Measurements from ENCODE around the gene FBXO27. TPM values are rescaled to one million over a fixed set of nuclear protein-coding genes. Genes with fewer than 3 reads are reported as not detected.
A peak's percentile ranks its signal among the peaks of the same experiment; 100 is the strongest.

Gene FBXO27
- total RNA-seq, 4 donors from 2014 or later = 12.0 to 37.9 (median 26.1) TPM

GRCh38 chr19:38975861-38976271 is 56.5 kb downstream of the FBXO27 start:
- Histone ChIP-seq H3K4me3 (peak overlapping the region; percentile 70), H3K27me3 (peaks cover 8% of the 10 kb centered on the region), H3K36me3 (no peaks in the 10 kb centered on the region), H3K9me3 (no peaks in the 10 kb centered on the region), H3K27ac (peak overlapping the region; percentile 91), H3K4me1 (peaks cover 32% of the 10 kb centered on the region)
- TF ChIP-seq EP300 (IDR thresholded peaks at IDR 0.05) (no peak), CTCF (IDR thresholded peaks at IDR 0.05) (no peak), POLR2AphosphoS5 (IDR thresholded peaks at IDR 0.05) (no peak)
- WGBS = 3% methylated on average over 12 of the region's 22 CpGs
- DNase-seq (ENCODE audit: low spot score in 2 of 2) = peak in 1 of 2 donors; percentile 69

GRCh38 chr19:38975214-38975860 is 57.0 kb downstream of the FBXO27 start, which contains the start of gene FBXO17:
FBXO17 (minus strand) TSS chr19:38975742; CDS start chr19:38950319, 25,423 bp downstream.
- Histone ChIP-seq H3K36me3 (no peaks in the 10 kb centered on the region), H3K27ac (peak within 1 kb of the TSS; percentile 91), H3K4me3 (peak within 1 kb of the TSS; percentile 70), H3K27me3 (peaks cover 8% of the 10 kb centered on the region), H3K4me1 (peaks cover 32% of the 10 kb centered on the region), H3K9me3 (no peaks in the 10 kb centered on the region)
- peak; percentile 72 to 78 for DNase-seq (ENCODE audit: low spot score in 2 of 2)
- TF ChIP-seq CTCF (IDR thresholded peaks at IDR 0.05) (no peak), POLR2AphosphoS5 (IDR thresholded peaks at IDR 0.05) (no peak), EP300 (IDR thresholded peaks at IDR 0.05) (no peak), POLR2A (IDR thresholded peaks at IDR 0.05) (no peak)
- WGBS = 3% methylated on average over 21 of the region's 63 CpGs

- Histone ChIP-seq H3K9me3 (no peaks in the 10 kb centered on the region), H3K27ac (peak overlapping the region; percentile 91), H3K36me3 (no peaks in the 10 kb centered on the region), H3K4me1 (peaks cover 32% of the 10 kb centered on the region), H3K27me3 (peaks cover 8% of the 10 kb centered on the region), H3K4me3 (peak overlapping the region; percentile 70)
- WGBS = 23% methylated on average over 19 of the region's 19 CpGs
- TF ChIP-seq EP300 (IDR thresholded peaks at IDR 0.05) = no peak
- TF ChIP-seq CTCF (IDR thresholded peaks at IDR 0.05) = no peak
- TF ChIP-seq POLR2AphosphoS5 (IDR thresholded peaks at IDR 0.05) = no peak
- no peak for DNase-seq (ENCODE audit: low spot score in 2 of 2)
These were observed 57.6 kb downstream of the FBXO27 start for GRCh38 chr19:38974624-38975213.

Other genes with a start within 250 kb of the FBXO27 start
- gene LGALS7B, start 243.3 kb downstream of the FBXO27 start, total RNA-seq = 1,000 to 10,000 TPM; 1,712 to 6,564 (median 4,773) TPM
- gene LGALS4, start 219.6 kb downstream of the FBXO27 start, total RNA-seq = 1 to 10 TPM in 3 of 4 donors, under 1 TPM in 1; 0.39 to 8.2 (median 1.6) TPM
- gene ECH1, start 200.8 kb downstream of the FBXO27 start, total RNA-seq = 100 to 1,000 TPM in 1 of 4 donors, 10 to 100 TPM in 3; 77.6 to 250 (median 86.4) TPM
- gene HNRNPL, start 182.6 kb downstream of the FBXO27 start, total RNA-seq = 100 to 1,000 TPM; 178 to 227 (median 200) TPM
- 10 to 100 TPM in 2 of 4 donors, 1 to 10 TPM in 2; 5.1 to 17.2 (median 9.2) TPM for gene RINL, start 154.3 kb downstream of the FBXO27 start, total RNA-seq
- 100 to 1,000 TPM in 1 of 4 donors, 10 to 100 TPM in 3; 90.4 to 100 (median 96.2) TPM for gene SIRT2, start 132.9 kb downstream of the FBXO27 start, total RNA-seq
- 10 to 100 TPM; 18.1 to 25.4 (median 21.1) TPM for gene NFKBIB, start 132.6 kb downstream of the FBXO27 start, total RNA-seq
- gene CCER2, start 120.4 kb downstream of the FBXO27 start, total RNA-seq = 1 to 10 TPM in 2 of 4 donors, under 1 TPM in 1, not detected in 1; 0.85 to 3.1 (median 1.3) TPM
- 10 to 100 TPM; 18.5 to 36.4 (median 29.2) TPM for gene SARS2, start 101.8 kb downstream of the FBXO27 start, total RNA-seq
- 10 to 100 TPM; 19.0 to 40.5 (median 35.2) TPM for gene MRPS12, start 101.6 kb downstream of the FBXO27 start, total RNA-seq
- gene FBXO17, start 56.8 kb downstream of the FBXO27 start, total RNA-seq = 10 to 100 TPM; 11.3 to 35.1 (median 20.4) TPM
- 10 to 100 TPM; 15.0 to 24.1 (median 18.0) TPM for gene ACP7, start 51.8 kb upstream of the FBXO27 start, total RNA-seq
- 10 to 100 TPM; 20.7 to 25.3 (median 23.6) TPM for gene PAK4, start 93.2 kb upstream of the FBXO27 start, total RNA-seq
- 100 to 1,000 TPM in 3 of 4 donors, 10 to 100 TPM in 1; 32.7 to 420 (median 277) TPM for gene NCCRP1, start 164.4 kb upstream of the FBXO27 start, total RNA-seq
- gene SYCN, start 171.7 kb upstream of the FBXO27 start, total RNA-seq = not detected
- gene IFNL3, start 212.5 kb upstream of the FBXO27 start, total RNA-seq = not detected
- gene IFNL4, start 216.3 kb upstream of the FBXO27 start, total RNA-seq = not detected
- gene IFNL2, start 235.8 kb upstream of the FBXO27 start, total RNA-seq = not detected